HepG2 (cell line): ENCODE measurements around the gene PKMYT1. TPM values are rescaled to one million over a fixed set of nuclear protein-coding genes. Genes with fewer than 3 reads are reported as not detected.

Source experiments
- ATAC-seq: fragments of 200-7000 bp; cut with Tn5 transposase; 3 replicates; pipeline ENCODE4 v1.9.1; 2020; ENCODE audit warnings: mild to moderate bottlenecking, moderate library complexity
- BruUV-seq: library from RNA; stranded (reverse); fragments of 400-500 nt; replicated peaks from 2 replicates; lab custom pipeline; 2021; lab: Mats Ljungman, UMichigan
- CTCF ChIA-PET: fragments of 300-600 bp; formaldehyde crosslinking; extraction: SDS; loops from one replicate; lab custom pipeline; 2021; ENCODE audit warnings: low total read pairs, inconsistent platforms, low intra/inter-chr PET ratio; lab: Yijun Ruan, JAX
- POLR2A ChIA-PET: fragments of 350-600 bp; sonication (Branson Sonifier 250); formaldehyde crosslinking; loops from one replicate; lab custom pipeline; 2020; ENCODE audit warnings: antibody characterized with exemption, inconsistent platforms; lab: Yijun Ruan, JAX
- DNase-seq: peaks from one replicate; pipeline ENCODE4 v3.0.0-alpha.2; 2015; ENCODE audit warnings: low spot score
- FAIRE-seq: peaks from 3 replicates; lab custom pipeline; 2011; peaks lifted over from hg19 to GRCh38; lab: Jason Lieb, UNC
- H2AFZ ChIP-seq: one replicate; pipeline ENCODE4 v1.6.1; 2011; ENCODE audit warnings: low read length, inconsistent platforms
- H3K27ac ChIP-seq: fragments of 300-600 bp; 3 replicates; pipeline ENCODE4 v1.8.0; 2011; ENCODE audit warnings: mixed run types, mild to moderate bottlenecking, mixed read lengths, low read length, inconsistent platforms; ENCODE audit not compliant: insufficient read depth; ENCODE audit errors: extremely low read length
- H3K27me3 ChIP-seq, 2 experiments: fragments of 200-600 bp in 1 of 2; 2 replicates in 1 of 2; 3 replicates in 1 of 2; pipeline versions ENCODE4 v1.6.0 to v1.8.0; 2011; ENCODE audit warnings: low read length in 2 of 2, mild to moderate bottlenecking in 2 of 2, moderate library complexity in 2 of 2, inconsistent platforms in 1 of 2; ENCODE audit not compliant: insufficient read depth in 2 of 2, control insufficient read depth in 1 of 2
- H3K36me3 ChIP-seq, 2 experiments: fragments of 200-600 bp in 1 of 2; replicated peaks in 1 of 2; 2 replicates in 1 of 2; 3 replicates in 1 of 2; pipeline versions ENCODE4 v1.5.1 to v1.8.0; 2011; ENCODE audit warnings: low read length in 2 of 2, inconsistent platforms in 1 of 2; ENCODE audit not compliant: insufficient read depth in 2 of 2, control insufficient read depth in 1 of 2
- H3K4me1 ChIP-seq: 2 replicates; pipeline ENCODE4 v1.5.1; 2012; ENCODE audit warnings: low read length, inconsistent platforms; ENCODE audit not compliant: insufficient read depth
- H3K4me2 ChIP-seq: 2 replicates; pipeline ENCODE4 v1.6.0; 2011; ENCODE audit warnings: low read depth, low read length, inconsistent platforms
- H3K4me3 ChIP-seq, 3 experiments: fragments of 200-600 bp in 1 of 3; sonication (generic), shearing (Covaris generic) in 1 of 3; replicated peaks in 1 of 3; 2 replicates each; pipeline ENCODE4 v1.5.1; 2011 to 2016; ENCODE audit warnings: low read length in 3 of 3, inconsistent platforms in 2 of 3, low read depth in 2 of 3, mild to moderate bottlenecking in 2 of 3, control low read depth in 1 of 3, mixed read lengths in 1 of 3; ENCODE audit not compliant: insufficient read depth in 1 of 3
- H3K79me2 ChIP-seq: one replicate; pipeline ENCODE4 v1.6.1; 2011; ENCODE audit warnings: low read length, inconsistent platforms; ENCODE audit not compliant: insufficient read depth
- H3K9ac ChIP-seq: 2 replicates; pipeline ENCODE4 v1.6.0; 2011; ENCODE audit warnings: mild to moderate bottlenecking, low read depth, low read length, inconsistent platforms; ENCODE audit not compliant: insufficient read depth
- H3K9me3 ChIP-seq: 2 replicates; pipeline ENCODE4 v1.5.1; 2012; ENCODE audit warnings: mild to moderate bottlenecking, low read length
- H4K20me1 ChIP-seq: 2 replicates; pipeline ENCODE4 v1.6.0; 2011; ENCODE audit warnings: inconsistent platforms, mild to moderate bottlenecking, low read length, moderate library complexity; ENCODE audit not compliant: insufficient read depth
- ATF7 ChIP-seq, 2 experiments: fragments of 450-650 bp in 1 of 2; sonication (generic) in 1 of 2; formaldehyde crosslinking in 1 of 2; IDR thresholded peaks; 2 replicates each; pipeline versions ENCODE4 v1.4.0 to v1.6.1; 2016 to 2020; ENCODE audit warnings: antibody characterized with exemption in 1 of 2, mild to moderate bottlenecking in 1 of 2, missing genetic modification reagents in 1 of 2
- CBX1 ChIP-seq: IDR thresholded peaks from one replicate; pipeline ENCODE4 v1.6.1; 2016; ENCODE audit warnings: antibody characterized with exemption, low read depth
- GABPA ChIP-seq, 2 experiments: IDR thresholded peaks; 2 replicates each; pipeline ENCODE4 v1.6.1; 2011 to 2016; ENCODE audit warnings: low read depth in 2 of 2, low read length in 1 of 2, missing biosample characterization in 1 of 2, missing genetic modification characterization in 1 of 2
- MED13 ChIP-seq: sonication (generic); formaldehyde crosslinking; IDR thresholded peaks from 2 replicates; pipeline ENCODE4 v1.5.0; 2020; ENCODE audit warnings: missing genetic modification reagents
- NFIB ChIP-seq: sonication (generic); formaldehyde crosslinking; IDR thresholded peaks from 2 replicates; pipeline ENCODE4 v1.9.0; 2021; ENCODE audit warnings: missing genetic modification reagents, mild to moderate bottlenecking, borderline replicate concordance
- SIX4 ChIP-seq: sonication (generic); formaldehyde crosslinking; IDR thresholded peaks from 2 replicates; pipeline ENCODE4 v1.4.0; 2020; ENCODE audit warnings: missing genetic modification reagents
- TBP ChIP-seq: sonication (generic); formaldehyde crosslinking; IDR thresholded peaks from 2 replicates; pipeline ENCODE4 v1.5.0; 2020; ENCODE audit warnings: missing genetic modification reagents
- TRIM22 ChIP-seq: fragments of 450-650 bp; IDR thresholded peaks from 2 replicates; pipeline ENCODE4 v1.6.1; 2017
- ZNF577 ChIP-seq: sonication (generic); formaldehyde crosslinking; IDR thresholded peaks from 2 replicates; pipeline ENCODE4 v1.4.0; 2020; ENCODE audit warnings: mild to moderate bottlenecking, low read depth, missing genetic modification reagents, borderline replicate concordance
- ZNF672 ChIP-seq: sonication (generic); formaldehyde crosslinking; IDR thresholded peaks from 2 replicates; pipeline ENCODE4 v1.8.1; 2022; ENCODE audit warnings: missing genetic modification reagents
- ZNF746 ChIP-seq: sonication (generic); formaldehyde crosslinking; IDR thresholded peaks from 2 replicates; pipeline ENCODE4 v1.8.0; 2022; ENCODE audit warnings: mild to moderate bottlenecking, missing genetic modification reagents
- WGBS: methylation state at CpG from one replicate; pipeline ENCODE4 v1.1.6; 2017; ENCODE audit warnings: low lambda C conversion rate; 5-methylcytosine and 5-hydroxymethylcytosine counted together
- in situ Hi-C: cut with HindIII; loops from 2 replicates; pipeline ENCODE4 v1.10.0; 2017; ENCODE audit warnings: low pct_unique_long_range_greater_than_20kb; ENCODE audit not compliant: extremely low pct_ligation_motif_present
- intact Hi-C: fragments of 100-400 bp; cut with micrococcal nuclease; formaldehyde crosslinking; loops from one replicate; pipeline ENCODE4 v1.10.0; 2022; ENCODE audit not compliant: unreplicated experiment
- polyA plus RNA-seq, 8 experiments: library from polyadenylated mRNA; depleted of rRNA in 3 of 8; stranded (reverse) in 7 of 8; unstranded in 1 of 8; fragments of >200 nt; fragmentation: Illumina TruSeq in 4 of 8; extraction: Trizol in 4 of 8; gene quantifications; 2 replicates each; pipeline versions ENCODE4 v1.2.1 to v1.2.3, GENCODE V29; 2011 to 2016; ENCODE audit warnings: low read depth in 4 of 8, missing spikeins in 1 of 8, mixed read lengths in 1 of 8; ENCODE audit not compliant: insufficient read depth in 1 of 8
- total RNA-seq, 5 experiments: library from RNA; depleted of rRNA; stranded (reverse); fragments of >200 nt; fragmentation: Illumina TruSeq; extraction: Trizol; gene quantifications; 2 replicates each; pipeline ENCODE4 v1.2.3, GENCODE V29; 2016; ENCODE audit warnings: low read depth in 1 of 5
- TF ChIP-seq, protein P1 (sequence below): sonication (generic); formaldehyde crosslinking; IDR thresholded peaks from 2 replicates; pipeline ENCODE4 v1.4.0; 2020; ENCODE audit warnings: missing genetic modification reagents
- TF ChIP-seq, protein P2 (sequence below): sonication (generic); formaldehyde crosslinking; conservative IDR thresholded peaks from 2 replicates; pipeline ENCODE4 v1.4.0; 2020; ENCODE audit warnings: missing genetic modification reagents
- TF ChIP-seq, protein P3 (sequence below): sonication (generic); formaldehyde crosslinking; IDR thresholded peaks from 2 replicates; pipeline ENCODE4 v1.5.1; 2020; ENCODE audit warnings: mild to moderate bottlenecking, missing genetic modification reagents, moderate library complexity

PKMYT1 gene
- total and polyA plus RNA-seq, 2 of the 13 experiments (the other 11 are each of a cell fraction or from before 2014, with no cell fraction given) = 7.0 to 27.8 TPM

DNA sequence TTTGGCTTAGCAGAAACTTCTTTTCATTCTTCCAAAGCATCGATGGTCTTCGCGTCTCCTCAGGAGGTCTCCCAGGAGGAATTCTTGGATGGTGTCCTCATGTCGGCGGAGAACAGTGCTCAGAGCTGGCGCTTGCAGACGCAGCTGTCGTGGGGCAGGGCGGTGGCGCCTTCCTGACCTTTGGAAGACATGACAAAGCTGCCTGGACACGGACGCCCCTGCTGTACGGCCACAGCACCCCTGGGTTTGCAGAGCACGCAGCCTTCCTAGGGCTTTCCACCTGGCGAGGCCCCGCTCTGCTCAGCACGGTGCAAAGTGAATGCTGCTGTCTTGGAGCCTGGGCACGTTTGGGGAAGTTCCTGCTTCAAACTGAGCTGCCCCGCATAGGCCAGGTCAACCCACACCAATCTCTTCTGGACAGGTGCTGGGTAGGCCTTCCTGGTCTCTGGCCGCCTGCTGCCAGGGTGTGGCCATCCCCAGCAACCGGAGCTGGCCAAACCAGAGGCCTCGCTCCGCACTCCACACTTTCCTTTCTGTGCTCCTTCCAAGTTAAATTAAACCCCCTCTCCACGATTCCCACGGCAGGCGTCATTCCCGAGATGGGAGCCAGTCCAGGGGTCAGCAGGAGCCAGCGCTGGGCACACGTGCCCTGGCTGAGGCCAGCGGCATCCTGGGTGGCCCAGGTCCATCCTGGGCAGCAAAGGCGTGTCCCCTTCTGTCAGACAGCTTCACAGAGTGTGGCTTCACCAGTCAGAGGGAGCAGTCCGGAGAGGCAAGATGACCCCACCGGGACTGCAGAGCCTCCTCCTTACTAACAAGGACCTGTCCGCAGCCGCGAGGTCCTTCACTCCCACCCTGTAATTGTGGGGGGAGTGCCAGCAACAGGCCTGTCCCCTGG, 31.2 kb downstream of the PKMYT1 start:
- ATAC-seq = no peak
- no TSS peak for BruUV-seq
- TF ChIP-seq GABPA (IDR thresholded peaks at IDR 0.05; ENCODE audit: low read depth, low read length) (no peak), GABPA (CRISPR knock-in tag; IDR thresholded peaks at IDR 0.05; ENCODE audit: low read depth) (no peak), TBP (CRISPR knock-in tag) (no peak), ATF7 (IDR thresholded peaks at IDR 0.05) (no peak), ATF7 (CRISPR knock-in tag; IDR thresholded peaks at IDR 0.05) (no peak), ZNF746 (CRISPR knock-in tag) (no peak), SIX4 (CRISPR knock-in tag) (no peak), CBX1 (no peak), ZNF672 (no peak), ZNF577 (CRISPR knock-in tag) (no peak), MED13 (no peak), TRIM22 (no peak), NFIB (CRISPR knock-in tag) (no peak)
- TF ChIP-seq, protein P1, sequence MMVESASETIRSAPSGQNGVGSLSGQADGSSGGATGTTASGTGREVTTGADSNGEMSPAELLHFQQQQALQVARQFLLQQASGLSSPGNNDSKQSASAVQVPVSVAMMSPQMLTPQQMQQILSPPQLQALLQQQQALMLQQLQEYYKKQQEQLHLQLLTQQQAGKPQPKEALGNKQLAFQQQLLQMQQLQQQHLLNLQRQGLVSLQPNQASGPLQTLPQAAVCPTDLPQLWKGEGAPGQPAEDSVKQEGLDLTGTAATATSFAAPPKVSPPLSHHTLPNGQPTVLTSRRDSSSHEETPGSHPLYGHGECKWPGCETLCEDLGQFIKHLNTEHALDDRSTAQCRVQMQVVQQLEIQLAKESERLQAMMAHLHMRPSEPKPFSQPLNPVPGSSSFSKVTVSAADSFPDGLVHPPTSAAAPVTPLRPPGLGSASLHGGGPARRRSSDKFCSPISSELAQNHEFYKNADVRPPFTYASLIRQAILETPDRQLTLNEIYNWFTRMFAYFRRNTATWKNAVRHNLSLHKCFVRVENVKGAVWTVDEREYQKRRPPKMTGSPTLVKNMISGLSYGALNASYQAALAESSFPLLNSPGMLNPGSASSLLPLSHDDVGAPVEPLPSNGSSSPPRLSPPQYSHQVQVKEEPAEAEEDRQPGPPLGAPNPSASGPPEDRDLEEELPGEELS (CRISPR knock-in tag) = no peak
- TF ChIP-seq, protein P2, sequence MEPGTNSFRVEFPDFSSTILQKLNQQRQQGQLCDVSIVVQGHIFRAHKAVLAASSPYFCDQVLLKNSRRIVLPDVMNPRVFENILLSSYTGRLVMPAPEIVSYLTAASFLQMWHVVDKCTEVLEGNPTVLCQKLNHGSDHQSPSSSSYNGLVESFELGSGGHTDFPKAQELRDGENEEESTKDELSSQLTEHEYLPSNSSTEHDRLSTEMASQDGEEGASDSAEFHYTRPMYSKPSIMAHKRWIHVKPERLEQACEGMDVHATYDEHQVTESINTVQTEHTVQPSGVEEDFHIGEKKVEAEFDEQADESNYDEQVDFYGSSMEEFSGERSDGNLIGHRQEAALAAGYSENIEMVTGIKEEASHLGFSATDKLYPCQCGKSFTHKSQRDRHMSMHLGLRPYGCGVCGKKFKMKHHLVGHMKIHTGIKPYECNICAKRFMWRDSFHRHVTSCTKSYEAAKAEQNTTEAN (CRISPR knock-in tag) = no peak
- TF ChIP-seq, protein P3, sequence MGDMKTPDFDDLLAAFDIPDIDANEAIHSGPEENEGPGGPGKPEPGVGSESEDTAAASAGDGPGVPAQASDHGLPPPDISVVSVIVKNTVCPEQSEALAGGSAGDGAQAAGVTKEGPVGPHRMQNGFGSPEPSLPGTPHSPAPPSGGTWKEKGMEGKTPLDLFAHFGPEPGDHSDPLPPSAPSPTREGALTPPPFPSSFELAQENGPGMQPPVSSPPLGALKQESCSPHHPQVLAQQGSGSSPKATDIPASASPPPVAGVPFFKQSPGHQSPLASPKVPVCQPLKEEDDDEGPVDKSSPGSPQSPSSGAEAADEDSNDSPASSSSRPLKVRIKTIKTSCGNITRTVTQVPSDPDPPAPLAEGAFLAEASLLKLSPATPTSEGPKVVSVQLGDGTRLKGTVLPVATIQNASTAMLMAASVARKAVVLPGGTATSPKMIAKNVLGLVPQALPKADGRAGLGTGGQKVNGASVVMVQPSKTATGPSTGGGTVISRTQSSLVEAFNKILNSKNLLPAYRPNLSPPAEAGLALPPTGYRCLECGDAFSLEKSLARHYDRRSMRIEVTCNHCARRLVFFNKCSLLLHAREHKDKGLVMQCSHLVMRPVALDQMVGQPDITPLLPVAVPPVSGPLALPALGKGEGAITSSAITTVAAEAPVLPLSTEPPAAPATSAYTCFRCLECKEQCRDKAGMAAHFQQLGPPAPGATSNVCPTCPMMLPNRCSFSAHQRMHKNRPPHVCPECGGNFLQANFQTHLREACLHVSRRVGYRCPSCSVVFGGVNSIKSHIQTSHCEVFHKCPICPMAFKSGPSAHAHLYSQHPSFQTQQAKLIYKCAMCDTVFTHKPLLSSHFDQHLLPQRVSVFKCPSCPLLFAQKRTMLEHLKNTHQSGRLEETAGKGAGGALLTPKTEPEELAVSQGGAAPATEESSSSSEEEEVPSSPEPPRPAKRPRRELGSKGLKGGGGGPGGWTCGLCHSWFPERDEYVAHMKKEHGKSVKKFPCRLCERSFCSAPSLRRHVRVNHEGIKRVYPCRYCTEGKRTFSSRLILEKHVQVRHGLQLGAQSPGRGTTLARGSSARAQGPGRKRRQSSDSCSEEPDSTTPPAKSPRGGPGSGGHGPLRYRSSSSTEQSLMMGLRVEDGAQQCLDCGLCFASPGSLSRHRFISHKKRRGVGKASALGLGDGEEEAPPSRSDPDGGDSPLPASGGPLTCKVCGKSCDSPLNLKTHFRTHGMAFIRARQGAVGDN = no peak

More for the DNA sequence above, 31.2 kb downstream of the PKMYT1 start:
- WGBS = 96% methylated on average over 18 of the region's 36 CpGs
- Histone ChIP-seq H3K4me3 (no peak overlapping the region), H3K4me2 (no peak overlapping the region), H3K36me3 (no peaks in the 10 kb centered on the region), H3K27me3 (peaks cover 0 to 14% of the 10 kb centered on the region in 2 experiments; a peak in 4 of 5 replicates), H3K4me1 (no peaks in the 10 kb centered on the region), H2AFZ (no peak overlapping the region), H3K9ac (no peak overlapping the region), H3K9me3 (no peaks in the 10 kb centered on the region), H4K20me1 (no peaks in the 10 kb centered on the region), H3K79me2 (no peaks in the 10 kb centered on the region), H3K27ac (no peak overlapping the region)
- intact Hi-C loops (no loop called here), in situ Hi-C loops (no loop called here)
- ChIA-PET POLR2A (no interaction called here), CTCF (no interaction called here)
- no peak for DNase-seq
- no peak for FAIRE-seq
